Glutamatergic neuron (in vitro differentiated cells): ENCODE measurements around the gene MRPL10. TPM values are rescaled to one million over a fixed set of nuclear protein-coding genes. Genes with fewer than 3 reads are reported as not detected.

Experiments used
- DNase-seq: peaks from one replicate; pipeline ENCODE4 v3.0.0; 2022
- H3K27ac Mint-ChIP-seq: one replicate; pipeline ENCODE4 v1.8.0; 2020; ENCODE audit warnings: mild to moderate bottlenecking, mixed read lengths, inconsistent platforms; ENCODE audit not compliant: unreplicated experiment
- H3K27me3 Mint-ChIP-seq: one replicate; pipeline ENCODE4 v1.8.0; 2020; ENCODE audit warnings: mild to moderate bottlenecking, moderate library complexity, mixed read lengths, inconsistent platforms; ENCODE audit not compliant: unreplicated experiment
- H3K36me3 Mint-ChIP-seq: one replicate; pipeline ENCODE4 v1.8.0; 2020; ENCODE audit warnings: mild to moderate bottlenecking, mixed read lengths, inconsistent platforms; ENCODE audit not compliant: unreplicated experiment
- H3K4me1 Mint-ChIP-seq: one replicate; pipeline ENCODE4 v1.8.0; 2020; ENCODE audit warnings: mild to moderate bottlenecking, low read depth, mixed read lengths, inconsistent platforms; ENCODE audit not compliant: unreplicated experiment
- H3K4me3 Mint-ChIP-seq: one replicate; pipeline ENCODE4 v1.8.0; 2020; ENCODE audit warnings: mild to moderate bottlenecking, mixed read lengths, inconsistent platforms; ENCODE audit not compliant: unreplicated experiment
- H3K9me3 Mint-ChIP-seq: one replicate; pipeline ENCODE4 v1.8.0; 2020; ENCODE audit warnings: mild to moderate bottlenecking, moderate library complexity, mixed read lengths, inconsistent platforms; ENCODE audit not compliant: unreplicated experiment
- CTCF ChIP-seq: fragments of 200-600 bp; sonication (generic); IDR thresholded peaks from one replicate; pipeline ENCODE4 v1.5.0; 2021; ENCODE audit not compliant: partially characterized antibody, unreplicated experiment
- total RNA-seq: library from RNA; stranded (reverse); fragmentation: NEBNext Ultra II Directional; extraction: Animal tissue kit (Norgen Biotek cat#: 25700); gene quantifications from one replicate; pipeline ENCODE4 v1.2.1, GENCODE V29; 2021; ENCODE audit not compliant: unreplicated experiment

Gene MRPL10
- total RNA-seq, 1 donor from 2014 or later = 38.7 TPM

GRCh38 chr17:47785538-47786123 lies 45.7 kb downstream of the MRPL10 start:
- DNase-seq = no peak
- no peak overlapping the region for H3K4me3 Mint-ChIP-seq
- H3K27ac Mint-ChIP-seq = no peak overlapping the region
- peaks cover 6% of the 10 kb centered on the region for H3K36me3 Mint-ChIP-seq
- no peaks in the 10 kb centered on the region for H3K9me3 Mint-ChIP-seq
- TF ChIP-seq CTCF = no peak
- peaks cover 3% of the 10 kb centered on the region for H3K4me1 Mint-ChIP-seq
- H3K27me3 Mint-ChIP-seq = peaks cover 16% of the 10 kb centered on the region

DNA sequence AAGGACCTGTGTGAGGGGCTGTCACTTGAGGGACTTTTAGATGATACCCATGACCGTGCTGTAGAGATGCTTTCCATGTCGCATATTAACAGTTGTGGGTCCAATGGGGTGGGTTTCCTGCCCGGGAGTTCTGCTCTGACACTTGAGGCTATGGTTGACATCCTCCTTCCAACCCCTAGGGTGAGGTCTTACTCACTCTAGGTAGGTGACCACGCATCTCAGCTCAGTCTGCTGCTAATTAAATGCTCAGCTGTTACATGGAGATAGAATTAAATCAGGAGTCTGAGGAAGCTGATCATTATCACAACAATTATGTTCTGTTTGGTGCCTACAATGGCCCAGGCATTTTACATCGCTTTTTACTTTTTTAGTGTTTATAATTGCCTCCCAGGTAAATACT lies 49.9 kb downstream of the MRPL10 start:
- Mint-ChIP-seq H3K9me3 (no peaks in the 10 kb centered on the region), H3K27me3 (peaks cover 7% of the 10 kb centered on the region), H3K4me1 (no peaks in the 10 kb centered on the region), H3K36me3 (peaks cover 6% of the 10 kb centered on the region), H3K27ac (no peak overlapping the region), H3K4me3 (no peak overlapping the region)
- no peak for TF ChIP-seq CTCF
- no peak for DNase-seq

DNA sequence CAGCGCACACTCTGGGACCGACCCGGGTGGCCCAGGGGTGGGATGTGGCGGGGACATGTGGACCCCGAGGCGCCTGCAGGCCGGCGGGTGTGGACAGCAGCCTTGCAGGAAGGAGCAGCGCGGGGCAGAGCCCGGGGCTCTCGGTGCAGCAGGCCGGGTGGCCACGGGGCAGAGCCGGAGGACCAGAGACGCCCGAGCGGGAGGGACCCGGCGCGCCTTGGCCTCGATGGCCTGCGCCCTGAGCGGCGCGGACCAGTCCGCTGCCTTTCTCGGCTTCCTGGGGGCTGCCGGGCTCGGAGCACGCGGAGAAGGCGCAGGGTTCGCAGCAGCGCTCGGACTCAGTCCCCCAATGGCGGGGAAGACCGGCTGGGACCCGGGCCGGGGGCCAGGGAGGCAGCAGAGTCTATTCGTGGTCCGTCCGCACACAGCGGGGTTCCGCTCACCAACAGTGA lies 53.1 kb downstream of the MRPL10 start:
- no peaks in the 10 kb centered on the region for H3K9me3 Mint-ChIP-seq
- DNase-seq = no peak
- H3K27me3 Mint-ChIP-seq = peaks cover 14% of the 10 kb centered on the region

GRCh38 chr17:47776330-47777197 lies 54.8 kb downstream of the MRPL10 start:
- no peak for DNase-seq
- H3K27ac Mint-ChIP-seq = no peak overlapping the region
- H3K27me3 Mint-ChIP-seq = peaks cover 14% of the 10 kb centered on the region
- peak; percentile 79 for TF ChIP-seq CTCF
- H3K9me3 Mint-ChIP-seq = no peaks in the 10 kb centered on the region
- no peaks in the 10 kb centered on the region for H3K36me3 Mint-ChIP-seq
- no peaks in the 10 kb centered on the region for H3K4me1 Mint-ChIP-seq
- H3K4me3 Mint-ChIP-seq = no peak overlapping the region

More for the DNA sequence above, 53.1 kb downstream of the MRPL10 start:
- no peaks in the 10 kb centered on the region for H3K36me3 Mint-ChIP-seq
- H3K4me1 Mint-ChIP-seq = no peaks in the 10 kb centered on the region
- no peak overlapping the region for H3K27ac Mint-ChIP-seq
- no peak overlapping the region for H3K4me3 Mint-ChIP-seq
- no peak for TF ChIP-seq CTCF
